GM12878 (cell line): ENCODE measurements around the gene ETV3L. TPM values are rescaled to one million over a fixed set of nuclear protein-coding genes. Genes with fewer than 3 reads are reported as not detected.

Source experiments
- ATAC-seq: fragments of 200-7000 bp; cut with Tn5 transposase; 3 replicates; pipeline ENCODE4 v1.9.1; 2020; ENCODE audit warnings: mild to moderate bottlenecking, moderate library complexity
- BruUV-seq: library from RNA; stranded (reverse); fragments of 400-500 nt; replicated peaks from 2 replicates; lab custom pipeline; 2021; lab: Mats Ljungman, UMichigan
- CTCF ChIA-PET: fragments of 300-600 bp; sonication (Branson Sonifier 250); formaldehyde crosslinking; extraction: SDS; loops from one replicate; lab custom pipeline; 2021; ENCODE audit warnings: inconsistent platforms; lab: Yijun Ruan, JAX
- POLR2A ChIA-PET: fragments of 350-600 bp; formaldehyde crosslinking; extraction: SDS; loops from one replicate; lab custom pipeline; 2021; ENCODE audit warnings: inconsistent platforms; lab: Charles Lee
- RAD21 ChIA-PET: fragments of 300-600 bp; sonication (Branson Sonifier 250); formaldehyde crosslinking; loops from one replicate; lab custom pipeline; 2023; ENCODE audit warnings: antibody characterized with exemption; ENCODE audit not compliant: unreplicated experiment; lab: Charles Lee
- SMC1A ChIA-PET: fragments of 300-600 bp; sonication (Branson Sonifier 250); formaldehyde crosslinking; loops from one replicate; lab custom pipeline; 2023; ENCODE audit not compliant: unreplicated experiment, uncharacterized antibody; lab: Charles Lee
- DNase-seq: peaks from one replicate; pipeline ENCODE4 v3.0.0-alpha.2; 2011; ENCODE audit warnings: low read depth, low spot score
- FAIRE-seq: peaks from 3 replicates; lab custom pipeline; 2011; peaks lifted over from hg19 to GRCh38; lab: Jason Lieb, UNC
- H2AFZ ChIP-seq: 2 replicates; pipeline ENCODE4 v1.6.0; 2011; ENCODE audit warnings: low read depth, low read length, control low read depth; ENCODE audit not compliant: control insufficient read depth
- H3K27ac ChIP-seq: 2 replicates; pipeline ENCODE4 v1.5.1; 2011; ENCODE audit warnings: control low read depth; ENCODE audit not compliant: control insufficient read depth, insufficient read depth
- H3K27me3 ChIP-seq, 2 experiments: replicated peaks in 1 of 2; 2 replicates each; pipeline versions ENCODE4 v1.6.0 to v1.6.1; 2011; ENCODE audit warnings: low read length in 1 of 2; ENCODE audit not compliant: control insufficient read depth in 2 of 2, insufficient read depth in 2 of 2
- H3K36me3 ChIP-seq, 2 experiments: 2 replicates each; pipeline ENCODE4 v1.5.1; 2011; ENCODE audit warnings: low read length in 1 of 2; ENCODE audit not compliant: control insufficient read depth in 2 of 2, insufficient read depth in 2 of 2
- H3K4me1 ChIP-seq: 2 replicates; pipeline ENCODE4 v1.6.1; 2011; ENCODE audit warnings: mild to moderate bottlenecking, low read length, moderate library complexity, mixed read lengths; ENCODE audit not compliant: control insufficient read depth, insufficient read depth
- H3K4me2 ChIP-seq: 2 replicates; pipeline ENCODE4 v1.6.0; 2011; ENCODE audit warnings: control low read depth; ENCODE audit not compliant: control insufficient read depth, insufficient read depth
- H3K4me3 ChIP-seq: fragments of 200-600 bp; sonication (generic); 2 replicates; pipeline ENCODE4 v1.5.1; 2016
- H3K79me2 ChIP-seq: 2 replicates; pipeline ENCODE4 v1.6.0; 2011; ENCODE audit warnings: low read length; ENCODE audit not compliant: control insufficient read depth, insufficient read depth
- H3K9ac ChIP-seq: 2 replicates; pipeline ENCODE4 v1.8.0; 2011; ENCODE audit warnings: low read length, control low read depth, mixed read lengths; ENCODE audit not compliant: control insufficient read depth, insufficient read depth
- H3K9me3 ChIP-seq: replicated peaks from 3 replicates; pipeline ENCODE4 v1.5.1; 2011; ENCODE audit warnings: mild to moderate bottlenecking, low read length; ENCODE audit not compliant: control insufficient read depth, insufficient read depth
- H4K20me1 ChIP-seq: 2 replicates; pipeline ENCODE4 v1.6.0; 2011; ENCODE audit not compliant: control insufficient read depth, insufficient read depth
- BHLHE40 ChIP-seq, 2 experiments: fragments of 450-650 bp in 1 of 2; IDR thresholded peaks; 2 replicates each; pipeline ENCODE4 v1.6.1; 2011 to 2017; ENCODE audit warnings: low read depth in 2 of 2, borderline replicate concordance in 1 of 2, improper control_type of control experiment in 1 of 2, low read length in 1 of 2, mild to moderate bottlenecking in 1 of 2
- CHD2 ChIP-seq: IDR thresholded peaks from 2 replicates; pipeline ENCODE4 v1.6.1; 2011; ENCODE audit warnings: low read depth, low read length, improper control_type of control experiment, borderline replicate concordance
- CREM ChIP-seq: IDR thresholded peaks from 2 replicates; pipeline ENCODE4 v1.6.1; 2014; ENCODE audit warnings: antibody characterized with exemption, low read depth
- EED ChIP-seq: sonication (generic); IDR thresholded peaks from 2 replicates; pipeline ENCODE4 v1.6.1; 2016; ENCODE audit warnings: antibody characterized with exemption, low read depth
- FOS ChIP-seq: IDR thresholded peaks from 3 replicates; pipeline ENCODE4 v1.6.1; 2011; ENCODE audit warnings: borderline replicate concordance; ENCODE audit not compliant: insufficient read length; ENCODE audit errors: extremely low read depth
- IRF5 ChIP-seq: fragments of 450-650 bp; IDR thresholded peaks from 2 replicates; pipeline ENCODE4 v1.6.1; 2017; ENCODE audit warnings: borderline replicate concordance
- KDM1A ChIP-seq: fragments of 200-600 bp; sonication (generic); IDR thresholded peaks from 2 replicates; pipeline ENCODE4 v1.6.1; 2016; ENCODE audit warnings: borderline replicate concordance
- MTA2 ChIP-seq: fragments of 450-650 bp; IDR thresholded peaks from 2 replicates; pipeline ENCODE4 v1.6.1; 2016; ENCODE audit warnings: low read depth, mild to moderate bottlenecking, moderate library complexity
- MTA3 ChIP-seq: IDR thresholded peaks from 2 replicates; pipeline ENCODE4 v1.6.1; 2012; ENCODE audit warnings: low read length, inconsistent platforms, borderline replicate concordance
- NBN ChIP-seq: fragments of 450-650 bp; IDR thresholded peaks from 2 replicates; pipeline ENCODE4 v1.6.1; 2016
- NR2C1 ChIP-seq: fragments of 450-650 bp; IDR thresholded peaks from 2 replicates; pipeline ENCODE4 v1.6.1; 2017; ENCODE audit warnings: antibody characterized with exemption, mild to moderate bottlenecking, moderate library complexity
- SIN3A ChIP-seq: IDR thresholded peaks from 2 replicates; pipeline ENCODE4 v1.6.1; 2012; ENCODE audit warnings: low read depth, low read length, improper control_type of control experiment
- SUZ12 ChIP-seq: fragments of 200-600 bp; sonication (generic); IDR thresholded peaks from one replicate; pipeline ENCODE4 v1.6.1; 2018; ENCODE audit warnings: antibody characterized with exemption, mild to moderate bottlenecking; ENCODE audit not compliant: unreplicated experiment
- TARDBP ChIP-seq: IDR thresholded peaks from 2 replicates; pipeline ENCODE4 v1.6.1; 2016; ENCODE audit warnings: borderline replicate concordance
- USF1 ChIP-seq: IDR thresholded peaks from 2 replicates; pipeline ENCODE4 v1.6.1; 2011; ENCODE audit warnings: borderline replicate concordance, low read depth, mild to moderate bottlenecking, moderate library complexity, mixed read lengths, low read length; ENCODE audit not compliant: insufficient read depth; ENCODE audit errors: extremely low read length
- WRNIP1 ChIP-seq: IDR thresholded peaks from 2 replicates; pipeline ENCODE4 v1.6.1; 2011; ENCODE audit warnings: low read depth, low read length, improper control_type of control experiment, borderline replicate concordance
- ZSCAN29 ChIP-seq: fragments of 450-650 bp; IDR thresholded peaks from 2 replicates; pipeline ENCODE4 v1.6.1; 2017; ENCODE audit warnings: mild to moderate bottlenecking, moderate library complexity
- WGBS: methylation state at CpG from one replicate; pipeline ENCODE4 v1.1.6; 2016; ENCODE audit warnings: low lambda C conversion rate; ENCODE audit not compliant: insufficient replicate concordance, insufficient coverage; ENCODE audit errors: missing lambda C conversion rate; 5-methylcytosine and 5-hydroxymethylcytosine counted together
- in situ Hi-C: fragments of 300-500 bp; cut with MboI; formaldehyde crosslinking; loops from 9 replicates; pipeline ENCODE4 v1.14.3; 2018; ENCODE audit warnings: mixed read lengths
- intact Hi-C: fragments of 100-400 bp; cut with micrococcal nuclease; formaldehyde crosslinking; loops from one replicate; pipeline ENCODE4 v1.14.2; 2022; ENCODE audit not compliant: unreplicated experiment
- polyA plus RNA-seq, 11 experiments: library from polyadenylated mRNA; depleted of rRNA in 4 of 11; unstranded in 6 of 11; stranded (reverse) in 5 of 11; fragments of >200 nt; fragmentation: Nextera tagmentation in 4 of 11; fragmentation: Illumina TruSeq in 1 of 11; extraction: Ambion mirVana in 4 of 11; extraction: Trizol in 1 of 11; gene quantifications; 1 replicate in 1 of 11; 2 replicates in 10 of 11; pipeline versions ENCODE4 v1.2.1 to v1.2.3, GENCODE V29; 2011 to 2016; ENCODE audit warnings: inconsistent platforms in 2 of 11, missing spikeins in 2 of 11, low read depth in 1 of 11
- total RNA-seq, 4 experiments: library from RNA; depleted of rRNA in 3 of 4; stranded (reverse); fragments of >200 nt in 3 of 4; fragmentation: Illumina TruSeq in 1 of 4; extraction: Trizol in 1 of 4; gene quantifications; 2 replicates each; pipeline versions ENCODE4 v1.2.1 to v1.2.3, GENCODE V29; 2013 to 2021

Gene ETV3L
- total and polyA plus RNA-seq, 10 of the 15 experiments (the other 5 are each of a cell fraction or from before 2014, with no cell fraction given), result 0.03 to 1.3 (median 0.44) TPM

- in situ Hi-C loops, result loop anchor here (10.0 kb wide), 1 partner anchor 399 kb away; no protein-coding TSS in a partner anchor
- ChIA-PET RAD21 (interaction anchor here (1.3 to 2.7 kb wide), 2 partner anchors 37 to 60 kb away, joined by 3 to 12 read pairs; no protein-coding TSS in a partner anchor), POLR2A (interaction anchor here (0.6 to 0.9 kb wide), 2 partner anchors 137 to 685 kb away, joined by 3 to 4 read pairs; no protein-coding TSS in a partner anchor), SMC1A (interaction anchor here (1.7 to 3.1 kb wide), 2 partner anchors 53 to 60 kb away, joined by 9 to 16 read pairs; no protein-coding TSS in a partner anchor), CTCF (interaction anchor here (6.4 kb wide), 1 partner anchor 60 kb away, joined by 41 read pairs; no protein-coding TSS in a partner anchor)
- Histone ChIP-seq H3K79me2 (no peaks in the 10 kb centered on the region), H3K27ac (no peak overlapping the region), H3K4me3 (no peak overlapping the region), H4K20me1 (no peaks in the 10 kb centered on the region), H2AFZ (no peak overlapping the region), H3K4me2 (no peak overlapping the region), H3K27me3 (no peaks in the 10 kb centered on the region; a peak in 1 of 4 replicates), H3K9ac (no peak overlapping the region), H3K36me3 (no peaks in the 10 kb centered on the region), H3K9me3 (no peaks in the 10 kb centered on the region), H3K4me1 (peaks cover 6% of the 10 kb centered on the region)
- TF ChIP-seq SUZ12 (no peak), BHLHE40 (IDR thresholded peaks at IDR 0.05; ENCODE audit: borderline replicate concordance in 1 of 2, low read depth in 2 of 2, low read length in 1 of 2) (no peak), MTA2 (no peak), CHD2 (no peak), NR2C1 (no peak), CREM (no peak), SIN3A (no peak), NBN (no peak), ZSCAN29 (no peak), MTA3 (no peak), FOS (no peak), TARDBP (no peak), USF1 (no peak), IRF5 (no peak), WRNIP1 (no peak), EED (no peak), KDM1A (no peak)
- 0% methylated on average over 2 of the region's 2 CpGs for WGBS
- DNase-seq, result no peak
- BruUV-seq, result no TSS peak
- intact Hi-C loops, result no loop called here
- no peak for FAIRE-seq
- no peak for ATAC-seq
Observed at GRCh38 chr1:157095551-157095950, 4.1 kb downstream of the ETV3L start.
